K562 treated with DMSO at 1 percent for 48 hours (cell line): ENCODE results near the gene SDF2. TPM values are rescaled to one million over a fixed set of nuclear protein-coding genes. Genes with fewer than 3 reads are reported as not detected.

Experiments
- total RNA-seq: library from RNA; unstranded; fragments of 300-600 nt; gene quantifications from 2 replicates; pipeline ENCODE4 v1.2.3, GENCODE V29; 2022; ENCODE audit warnings: low replicate concordance; ENCODE audit errors: extremely low read depth

The SDF2 gene
- total RNA-seq = not detected in 2 replicates

GRCh38 chr17:28661635-28662526 is at the start of gene SDF2, which contains the start of gene SUPT6H:
TSS of gene SDF2 (minus strand) at chr17:28661906. CDS start at chr17:28661876, 30 bp downstream.
TSS of gene SUPT6H (plus strand) at chr17:28662205. CDS start at chr17:28673402, 11,197 bp downstream.

GRCh38 chr17:28644787-28645575 is 16.7 kb downstream of the SDF2 start, which contains the start of gene BLTP2:
TSS of gene BLTP2 (minus strand) at chr17:28645158. CDS start at chr17:28645056, 102 bp downstream.

DNA sequence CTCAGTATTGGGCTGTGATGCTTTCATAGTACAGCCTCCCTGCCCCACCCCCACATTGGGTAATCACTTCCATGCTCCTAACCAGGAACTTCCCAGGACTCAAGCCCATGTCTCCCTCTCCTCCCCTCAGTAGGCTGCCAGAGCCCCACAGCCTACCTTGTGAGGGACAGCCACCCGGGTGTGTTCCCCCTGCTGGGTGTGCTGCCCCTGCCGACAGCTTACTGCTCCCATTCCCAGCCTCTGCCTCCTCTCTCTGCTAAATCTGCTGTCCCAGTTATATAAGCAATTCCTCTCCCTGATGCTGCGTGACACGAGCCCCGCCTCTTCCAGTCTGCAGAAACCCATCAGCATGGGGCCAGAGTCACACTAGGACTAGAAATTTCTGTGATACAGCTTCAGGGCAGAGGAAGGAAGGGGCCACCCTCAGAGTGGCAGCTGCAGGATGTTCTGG is 47.8 kb downstream of the SDF2 start, which contains the start of gene RSKR:
RSKR (minus strand) TSS at position 255 of the 451 bp plus-strand sequence; CDS start at position 231, 24 bp downstream.

GRCh38 chr17:28598799-28599310 is 62.9 kb downstream of the SDF2 start, which contains the start of gene SPAG5:
TSS of gene SPAG5 (minus strand) at chr17:28599025. CDS start at chr17:28598946, 79 bp downstream.

Other genes starting within 250 kb of the SDF2 start
- gene SLC13A2, start 188.3 kb downstream of the SDF2 start, total RNA-seq = not detected in 2 replicates
- gene FOXN1, start 155.6 kb downstream of the SDF2 start, total RNA-seq = not detected in 2 replicates
- gene UNC119, start 109.3 kb downstream of the SDF2 start, total RNA-seq = not detected in 2 replicates
- not detected in 2 replicates for gene PIGS, start 90.4 kb downstream of the SDF2 start, total RNA-seq
- not detected in 2 replicates for gene ALDOC, start 85.0 kb downstream of the SDF2 start, total RNA-seq
- gene SPAG5, start 62.9 kb downstream of the SDF2 start, total RNA-seq = not detected in 2 replicates
- gene RSKR, start 47.7 kb downstream of the SDF2 start, total RNA-seq = not detected in 2 replicates
- 500 TPM in 1 of 2 replicates, not detected in the other for gene BLTP2, start 16.7 kb downstream of the SDF2 start, total RNA-seq
- not detected in 2 replicates for gene SUPT6H, start 299 bp upstream of the SDF2 start, total RNA-seq
- not detected in 2 replicates for gene PROCA1, start 50.0 kb upstream of the SDF2 start, total RNA-seq
- not detected in 2 replicates for gene RAB34, start 56.0 kb upstream of the SDF2 start, total RNA-seq
- gene RPL23A, start 58.1 kb upstream of the SDF2 start, total RNA-seq = 801 and 2,820 TPM in 2 replicates
- gene TLCD1, start 64.3 kb upstream of the SDF2 start, total RNA-seq = not detected in 2 replicates
- not detected in 2 replicates for gene NEK8, start 66.9 kb upstream of the SDF2 start, total RNA-seq
- gene TRAF4, start 82.1 kb upstream of the SDF2 start, total RNA-seq = 567 TPM in 1 of 2 replicates, not detected in the other
- not detected in 2 replicates for gene FAM222B, start 180.9 kb upstream of the SDF2 start, total RNA-seq
- gene ERAL1, start 193.1 kb upstream of the SDF2 start, total RNA-seq = not detected in 2 replicates
- not detected in 2 replicates for gene FLOT2, start 235.8 kb upstream of the SDF2 start, total RNA-seq
- gene DHRS13, start 241.2 kb upstream of the SDF2 start, total RNA-seq = not detected in 2 replicates